Measurements from ENCODE around the gene HMBS.
"Not testable (repeated sequence)": the region's sequence is repeated elsewhere in the genome, so short reads cannot be mapped to it uniquely, and the experiment has no call there.

The HMBS gene

DNA sequence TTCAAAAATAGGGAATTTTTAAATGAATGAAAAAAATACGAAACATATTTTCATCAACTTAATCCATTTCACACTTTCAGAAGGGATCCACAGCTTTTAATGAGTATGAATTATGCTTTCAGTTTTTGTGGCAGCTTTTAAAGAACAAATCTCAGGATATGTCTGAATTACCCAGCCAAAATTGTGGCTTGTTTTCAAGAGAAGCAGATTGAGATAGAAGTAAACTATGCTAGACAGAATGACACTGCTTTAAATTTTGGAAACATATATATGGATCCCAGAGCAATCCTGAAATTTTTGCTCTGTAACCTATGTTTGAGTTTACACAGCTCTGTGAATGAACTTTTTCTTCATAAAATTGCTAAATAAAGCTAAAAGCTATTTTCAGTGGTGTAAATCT is 34.3 kb downstream of the HMBS start:
- DNase-seq (ENCODE audit: low read depth) = no peak

DNA sequence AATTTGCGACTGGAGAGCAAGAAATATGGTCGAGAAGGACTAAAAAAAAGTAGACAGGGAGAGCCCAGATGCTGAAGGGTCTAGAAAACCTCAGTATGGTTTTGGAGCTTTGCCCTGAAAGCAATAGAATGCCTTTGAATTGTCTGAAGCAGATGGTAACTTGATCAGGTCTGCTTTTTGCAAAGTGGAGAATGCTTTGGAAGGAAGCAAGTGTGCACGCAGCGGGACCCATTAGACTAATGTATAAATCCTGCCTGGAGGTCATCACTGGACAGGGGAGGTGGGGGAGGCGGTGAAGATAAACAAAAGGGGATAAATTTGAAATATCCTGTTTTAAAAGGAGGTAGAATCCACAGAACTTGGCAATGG is 35.9 kb downstream of the HMBS start:
- DNase-seq (ENCODE audit: low read depth) = peak; percentile 57

DNA sequence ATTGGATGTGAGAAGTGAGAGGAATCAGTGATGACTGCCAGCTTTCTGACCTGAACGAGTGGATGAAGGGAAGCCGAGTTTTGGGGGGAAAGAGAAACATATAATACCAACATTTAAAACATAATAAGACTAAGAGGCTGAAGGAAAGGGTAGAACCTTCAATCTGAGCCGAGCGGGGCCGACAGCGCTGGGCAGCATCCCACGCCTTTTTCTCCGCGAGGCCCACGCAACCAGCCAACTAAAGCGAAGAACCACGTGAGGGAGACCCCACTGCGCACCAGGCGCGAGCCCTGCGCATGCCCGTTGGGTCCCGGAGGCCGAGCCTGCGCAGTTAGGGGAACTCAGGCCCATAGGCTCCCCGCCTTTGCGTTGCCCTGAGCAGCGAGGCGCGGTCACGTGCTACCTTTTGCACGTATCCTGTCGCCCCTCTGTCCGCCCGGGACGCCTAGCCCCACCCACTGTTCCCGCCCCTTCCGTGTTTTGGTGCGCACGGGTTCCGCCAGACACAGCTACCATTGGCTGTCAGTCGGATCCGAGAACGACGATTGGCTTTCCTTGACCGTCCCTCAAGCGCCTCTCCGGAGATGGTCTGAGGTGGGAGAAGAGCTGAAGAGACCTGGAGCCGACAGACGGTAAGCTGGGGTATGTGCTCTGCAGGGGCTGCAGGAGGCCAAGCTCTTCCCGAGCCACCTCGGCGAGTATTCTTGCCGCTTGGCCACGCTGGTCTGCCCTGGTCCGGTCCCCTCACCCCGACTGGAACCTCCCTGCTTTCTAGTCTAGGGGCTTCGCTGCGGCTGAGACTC is 36.5 kb downstream of the HMBS start, which contains the start of gene HINFP:
HINFP (plus strand) TSS at position 573 of the 803 bp plus-strand sequence. CDS start 5,365 bp downstream, outside the sequence.
- DNase-seq (ENCODE audit: low read depth) = peak; percentile 98

DNA sequence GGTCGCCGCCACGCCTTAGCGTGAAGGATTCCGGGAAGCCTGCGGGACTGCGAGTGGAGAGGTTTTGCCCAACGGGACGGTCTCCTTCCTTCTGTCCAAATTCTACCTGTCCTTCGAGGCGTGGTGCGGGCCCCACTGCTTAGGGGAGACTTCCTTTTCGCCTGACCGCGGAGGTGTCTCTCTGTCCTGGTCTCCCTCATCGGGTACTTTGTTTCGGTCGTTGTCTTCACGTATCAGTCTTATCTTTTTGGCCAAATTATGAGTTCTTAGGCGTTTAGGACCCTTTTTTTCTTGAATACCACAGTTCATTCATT is 37.1 kb downstream of the HMBS start:
- no peak for DNase-seq (ENCODE audit: low read depth)

DNA sequence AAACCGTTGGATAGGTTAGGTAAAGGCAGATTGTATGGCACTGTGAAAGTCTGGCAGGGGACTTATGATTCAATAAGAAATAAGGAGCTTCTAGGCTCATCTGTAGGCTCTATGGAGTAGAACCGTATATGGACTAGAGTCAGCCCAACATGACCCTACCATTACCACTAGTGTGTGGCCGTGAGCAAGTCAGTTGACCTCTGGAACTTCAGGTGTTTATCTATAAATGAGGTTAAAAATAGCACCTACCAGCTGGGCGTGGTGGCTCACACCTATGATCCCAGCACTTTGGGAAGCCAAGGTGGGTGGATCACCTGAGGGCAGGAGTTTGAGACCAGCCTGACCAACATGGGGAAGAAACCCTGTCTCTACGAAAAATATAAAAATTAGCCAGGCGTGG is 41.1 kb downstream of the HMBS start:
- DNase-seq (ENCODE audit: low read depth) = no peak

DNA sequence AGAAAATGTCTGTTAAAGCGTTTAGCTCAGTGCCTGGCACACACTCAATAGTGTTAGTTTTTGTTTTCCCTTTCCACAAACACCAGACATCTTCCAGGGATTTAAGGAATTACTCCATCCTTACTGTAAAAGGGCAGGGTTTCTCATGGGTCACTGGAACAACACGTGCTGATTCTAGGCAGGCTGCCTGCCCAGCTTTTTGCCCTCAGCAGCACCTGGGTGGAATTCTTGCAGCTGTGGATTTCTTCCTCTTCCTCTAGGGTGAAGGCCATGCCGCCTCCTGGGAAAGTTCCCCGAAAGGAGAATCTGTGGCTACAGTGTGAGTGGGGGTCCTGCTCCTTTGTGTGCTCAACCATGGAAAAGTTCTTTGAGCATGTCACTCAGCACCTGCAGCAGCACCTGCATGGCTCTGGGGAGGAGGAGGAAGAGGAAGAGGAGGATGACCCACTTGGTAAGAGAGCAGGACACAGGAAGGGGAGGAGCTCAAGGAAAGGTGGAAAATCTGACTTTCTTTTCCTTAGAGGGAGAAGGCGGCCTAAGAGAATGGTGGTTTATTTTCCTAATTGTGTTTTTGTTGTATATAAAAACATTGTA is 42.1 kb downstream of the HMBS start:
- no peak for DNase-seq (ENCODE audit: low read depth)

DNA sequence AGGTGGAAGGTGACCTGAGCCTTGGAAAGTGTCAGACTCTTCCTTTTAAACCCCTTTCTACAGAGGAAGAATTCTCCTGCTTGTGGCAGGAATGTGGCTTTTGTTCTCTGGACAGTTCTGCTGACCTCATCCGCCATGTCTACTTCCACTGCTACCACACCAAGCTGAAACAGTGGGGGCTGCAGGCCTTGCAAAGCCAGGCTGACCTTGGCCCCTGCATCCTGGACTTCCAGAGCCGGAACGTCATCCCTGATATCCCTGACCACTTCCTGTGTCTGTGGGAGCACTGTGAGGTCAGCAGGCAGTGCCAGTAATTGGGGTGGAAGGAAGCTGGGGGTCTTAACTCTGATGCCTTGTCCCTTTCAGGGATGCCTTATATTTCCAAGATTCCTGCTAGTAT is 46.0 kb downstream of the HMBS start:
- DNase-seq (ENCODE audit: low read depth) = no peak

DNA sequence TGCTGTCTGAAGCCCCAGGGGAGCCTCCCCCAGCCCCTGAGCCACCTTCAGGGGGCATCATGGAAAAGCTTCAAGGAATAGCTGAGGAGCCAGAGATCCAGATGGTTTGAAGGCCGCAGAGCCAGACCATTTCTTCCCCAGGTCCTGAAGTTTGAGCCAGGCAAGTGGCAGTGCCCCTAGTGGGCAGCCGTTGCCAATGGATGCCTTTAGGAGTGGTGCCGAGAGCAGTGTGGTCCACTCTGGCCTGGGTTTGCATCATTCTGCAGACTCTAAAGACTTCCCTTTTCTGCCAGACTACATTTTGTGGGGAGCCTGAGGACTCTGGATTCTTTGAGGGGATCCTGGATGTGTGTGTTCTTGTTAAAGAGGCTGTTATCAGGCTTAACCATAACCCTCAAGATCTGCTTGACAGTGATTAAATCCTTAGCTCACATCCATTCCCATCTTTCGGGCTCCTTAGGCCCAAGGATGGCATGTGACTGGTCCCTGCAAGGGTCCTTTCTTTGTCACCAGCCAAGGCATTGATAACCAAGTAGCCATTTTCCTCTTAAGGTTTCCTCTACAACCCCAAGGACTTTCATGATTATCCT is 49.8 kb downstream of the HMBS start:
- DNase-seq (ENCODE audit: low read depth) = no peak

DNA sequence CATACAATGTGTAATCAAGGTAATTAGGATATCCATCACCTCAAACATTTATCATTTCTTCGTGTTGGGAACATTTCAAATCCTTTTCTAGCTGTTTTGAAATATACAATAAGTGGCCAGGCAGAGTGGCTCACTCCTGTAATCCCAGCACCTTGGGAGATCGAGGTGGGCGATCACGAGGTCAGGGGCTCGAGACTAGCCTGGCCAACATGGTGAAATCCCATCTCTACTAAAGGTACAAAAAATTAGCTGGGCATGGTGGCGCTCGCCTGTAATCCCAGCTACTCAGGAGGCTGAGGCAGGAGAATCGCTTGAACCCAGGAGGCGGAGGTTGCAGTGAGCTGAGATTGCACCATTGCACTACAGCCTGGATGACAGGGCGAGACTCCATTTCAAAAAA is 54.6 kb downstream of the HMBS start:
- not testable (repeated sequence) for DNase-seq (ENCODE audit: low read depth)

All from fibroblast of gingiva (primary cell).